Measurements from ENCODE around the gene TGFBR3. TPM values are rescaled to one million over a fixed set of nuclear protein-coding genes. Genes with fewer than 3 reads are reported as not detected.
A peak's percentile ranks its signal among the peaks of the same experiment; 100 is the strongest.

The TGFBR3 gene
- total RNA-seq, 1 experiment from 2014 or later = 12.2 TPM

DNA sequence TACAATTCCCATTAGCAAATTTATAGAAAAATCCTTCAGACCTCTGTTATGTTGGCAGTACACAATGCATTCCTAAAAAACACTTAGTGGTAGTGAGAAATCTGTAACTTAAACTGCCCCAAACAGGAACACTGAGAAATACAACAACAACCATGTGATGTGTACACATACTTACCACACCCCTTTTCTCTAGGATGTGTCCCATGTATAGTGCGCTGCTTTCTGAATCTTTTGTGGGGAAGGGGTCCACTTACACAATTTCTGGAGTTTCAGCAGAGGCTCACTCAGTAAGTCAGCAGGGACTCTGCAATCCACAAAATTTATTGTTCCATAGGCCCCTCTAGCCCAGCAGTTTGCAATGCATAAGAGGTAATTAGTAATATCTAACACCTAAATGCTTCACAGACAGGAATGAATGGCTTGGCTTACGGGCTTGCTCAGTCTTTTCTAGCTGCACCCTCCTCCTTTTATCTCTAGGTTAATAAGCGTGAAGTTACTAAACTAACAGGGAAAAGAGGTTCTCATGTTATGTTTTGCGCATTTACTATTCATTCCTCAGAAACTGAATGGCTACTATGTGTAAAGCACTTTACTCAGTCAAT is 115.2 kb downstream of the TGFBR3 start:
- H3K27me3 ChIP-seq (replicated peaks; ENCODE audit: control insufficient read depth, insufficient read depth, low read length) = no peaks in the 10 kb centered on the region
- DNase-seq = no peak
- TF ChIP-seq, protein P1, sequence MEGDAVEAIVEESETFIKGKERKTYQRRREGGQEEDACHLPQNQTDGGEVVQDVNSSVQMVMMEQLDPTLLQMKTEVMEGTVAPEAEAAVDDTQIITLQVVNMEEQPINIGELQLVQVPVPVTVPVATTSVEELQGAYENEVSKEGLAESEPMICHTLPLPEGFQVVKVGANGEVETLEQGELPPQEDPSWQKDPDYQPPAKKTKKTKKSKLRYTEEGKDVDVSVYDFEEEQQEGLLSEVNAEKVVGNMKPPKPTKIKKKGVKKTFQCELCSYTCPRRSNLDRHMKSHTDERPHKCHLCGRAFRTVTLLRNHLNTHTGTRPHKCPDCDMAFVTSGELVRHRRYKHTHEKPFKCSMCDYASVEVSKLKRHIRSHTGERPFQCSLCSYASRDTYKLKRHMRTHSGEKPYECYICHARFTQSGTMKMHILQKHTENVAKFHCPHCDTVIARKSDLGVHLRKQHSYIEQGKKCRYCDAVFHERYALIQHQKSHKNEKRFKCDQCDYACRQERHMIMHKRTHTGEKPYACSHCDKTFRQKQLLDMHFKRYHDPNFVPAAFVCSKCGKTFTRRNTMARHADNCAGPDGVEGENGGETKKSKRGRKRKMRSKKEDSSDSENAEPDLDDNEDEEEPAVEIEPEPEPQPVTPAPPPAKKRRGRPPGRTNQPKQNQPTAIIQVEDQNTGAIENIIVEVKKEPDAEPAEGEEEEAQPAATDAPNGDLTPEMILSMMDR (IDR thresholded peaks at IDR 0.05; ENCODE audit: insufficient read depth in 1 of 2, low read depth in 1 of 2, low read length in 1 of 2, severe bottlenecking in 1 of 2, unreplicated experiment in 1 of 2) = no peak
- CTCF ChIA-PET = no interaction called here
- Mint-ChIP-seq H3K27ac (ENCODE audit: unreplicated experiment) (no peak overlapping the region), H3K9me3 (ENCODE audit: unreplicated experiment) (peaks cover 8% of the 10 kb centered on the region), H3K4me1 (ENCODE audit: low read depth, unreplicated experiment) (peaks cover 7% of the 10 kb centered on the region), H3K4me3 (ENCODE audit: unreplicated experiment) (no peak overlapping the region), H3K27me3 (ENCODE audit: insufficient read depth, unreplicated experiment) (no peaks in the 10 kb centered on the region), H3K36me3 (ENCODE audit: insufficient read depth, unreplicated experiment) (no peaks in the 10 kb centered on the region)
- intact Hi-C loops (cut with micrococcal nuclease; ENCODE audit: unreplicated experiment) = no loop called here
- H3K9me3 ChIP-seq = no peaks in the 10 kb centered on the region
- no peaks in the 10 kb centered on the region for H3K36me3 ChIP-seq (ENCODE audit: control insufficient read depth, insufficient read depth, low read length)
- POLR2A ChIA-PET = no interaction called here
- BruUV-seq (replicated peaks) = no TSS peak
- no peak overlapping the region for H3K4me3 ChIP-seq (ENCODE audit: low read depth, low read length)
- H3K4me1 ChIP-seq = no peaks in the 10 kb centered on the region

DNA sequence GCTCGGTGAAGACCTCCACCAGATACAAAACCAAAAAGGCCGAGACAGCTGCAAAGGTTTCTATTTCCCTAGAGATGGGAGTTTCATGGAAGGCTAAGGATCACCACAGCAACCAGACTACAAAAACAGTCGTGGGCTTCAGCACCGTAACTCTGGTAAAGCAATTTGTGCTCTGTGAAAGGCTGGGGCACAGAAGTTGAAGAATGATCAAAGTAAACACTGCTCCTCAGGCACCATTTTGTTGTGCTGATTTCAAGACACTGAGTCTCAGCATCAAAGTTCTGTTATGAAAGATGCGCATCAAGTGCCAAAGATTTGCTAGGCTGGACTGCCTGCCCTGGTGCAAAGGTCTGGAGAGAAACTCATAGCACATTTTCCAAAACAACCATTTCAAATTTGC is 116.2 kb downstream of the TGFBR3 start:
- BruUV-seq (replicated peaks) = no TSS peak
- peak overlapping the region; percentile 67 for H3K27ac Mint-ChIP-seq (ENCODE audit: unreplicated experiment)
- Histone ChIP-seq H3K4me1 (no peaks in the 10 kb centered on the region), H3K36me3 (ENCODE audit: control insufficient read depth, insufficient read depth, low read length) (no peaks in the 10 kb centered on the region), H3K9me3 (no peaks in the 10 kb centered on the region), H3K4me3 (ENCODE audit: low read depth, low read length) (no peak overlapping the region), H3K27me3 (replicated peaks; ENCODE audit: control insufficient read depth, insufficient read depth, low read length) (no peaks in the 10 kb centered on the region)
- no peaks in the 10 kb centered on the region for H3K9me3 Mint-ChIP-seq (ENCODE audit: unreplicated experiment)
- no peaks in the 10 kb centered on the region for H3K27me3 Mint-ChIP-seq (ENCODE audit: insufficient read depth, unreplicated experiment)
- no peak for DNase-seq
- intact Hi-C loops (cut with micrococcal nuclease; ENCODE audit: unreplicated experiment) = no loop called here
- CTCF ChIA-PET = no interaction called here
- H3K36me3 Mint-ChIP-seq (ENCODE audit: insufficient read depth, unreplicated experiment) = no peaks in the 10 kb centered on the region
- POLR2A ChIA-PET = no interaction called here
- TF ChIP-seq, protein P1 (IDR thresholded peaks at IDR 0.05; ENCODE audit: insufficient read depth in 1 of 2, low read depth in 1 of 2, low read length in 1 of 2, severe bottlenecking in 1 of 2, unreplicated experiment in 1 of 2) = no peak
- no peak overlapping the region for H3K4me3 Mint-ChIP-seq (ENCODE audit: unreplicated experiment)
- peaks cover 9% of the 10 kb centered on the region for H3K4me1 Mint-ChIP-seq (ENCODE audit: low read depth, unreplicated experiment)

DNA sequence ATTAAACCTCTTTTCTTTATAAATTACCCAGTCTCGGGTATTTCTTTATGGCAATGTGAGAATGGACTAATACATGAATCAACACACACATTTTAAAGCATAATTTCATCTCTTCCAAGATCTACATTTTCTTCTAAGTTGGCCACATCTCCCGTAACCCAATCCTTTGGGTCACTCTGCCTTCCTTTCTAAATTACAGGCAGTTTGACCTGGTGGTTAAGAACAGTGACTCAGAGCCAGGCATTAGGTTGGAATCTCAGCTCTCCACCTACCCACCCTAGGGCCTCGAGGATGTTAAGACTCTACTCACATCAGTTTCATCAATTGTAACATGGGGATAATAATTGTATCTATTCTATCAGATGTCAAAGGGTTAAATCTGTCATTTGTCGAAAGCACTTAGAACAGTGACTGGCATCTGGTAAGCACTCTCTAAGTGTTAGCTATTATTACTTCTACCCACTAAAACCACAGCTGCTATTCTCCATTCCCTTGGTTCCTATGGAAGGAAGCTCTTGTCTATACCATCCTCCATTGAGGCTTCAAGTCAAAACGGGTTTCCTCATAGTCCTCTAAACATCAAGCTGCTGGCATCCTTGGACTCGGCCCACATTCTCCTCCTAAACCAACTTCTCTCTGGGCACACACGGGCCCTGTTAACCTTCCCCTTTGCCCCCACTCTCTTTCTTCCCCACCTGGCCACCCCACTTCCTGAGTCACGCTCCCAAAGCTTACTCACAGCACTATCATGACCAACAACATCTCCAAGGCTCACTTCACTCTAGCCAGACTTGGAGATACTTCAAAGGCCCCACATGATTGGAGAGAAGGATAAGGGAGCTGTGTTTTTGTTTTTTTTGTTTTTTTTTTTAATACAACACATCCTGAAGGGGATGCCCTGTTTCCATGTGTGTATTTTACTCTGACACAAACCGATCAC is 116.9 kb downstream of the TGFBR3 start:
- no TSS peak for BruUV-seq (replicated peaks)
- peaks cover 9% of the 10 kb centered on the region for H3K4me1 Mint-ChIP-seq (ENCODE audit: low read depth, unreplicated experiment)
- Histone ChIP-seq H3K36me3 (ENCODE audit: control insufficient read depth, insufficient read depth, low read length) (no peaks in the 10 kb centered on the region), H3K27me3 (replicated peaks; ENCODE audit: control insufficient read depth, insufficient read depth, low read length) (no peaks in the 10 kb centered on the region), H3K4me1 (no peaks in the 10 kb centered on the region), H3K9me3 (no peaks in the 10 kb centered on the region), H3K4me3 (ENCODE audit: low read depth, low read length) (no peak overlapping the region)
- no peaks in the 10 kb centered on the region for H3K27me3 Mint-ChIP-seq (ENCODE audit: insufficient read depth, unreplicated experiment)
- H3K4me3 Mint-ChIP-seq (ENCODE audit: unreplicated experiment) = no peak overlapping the region
- intact Hi-C loops (cut with micrococcal nuclease; ENCODE audit: unreplicated experiment) = no loop called here
- no peaks in the 10 kb centered on the region for H3K9me3 Mint-ChIP-seq (ENCODE audit: unreplicated experiment)
- no peaks in the 10 kb centered on the region for H3K36me3 Mint-ChIP-seq (ENCODE audit: insufficient read depth, unreplicated experiment)
- POLR2A ChIA-PET = no interaction called here
- peak overlapping the region; percentile 67 for H3K27ac Mint-ChIP-seq (ENCODE audit: unreplicated experiment)
- CTCF ChIA-PET = no interaction called here
- no peak for DNase-seq
- TF ChIP-seq, protein P1 (IDR thresholded peaks at IDR 0.05; ENCODE audit: insufficient read depth in 1 of 2, low read depth in 1 of 2, low read length in 1 of 2, severe bottlenecking in 1 of 2, unreplicated experiment in 1 of 2) = no peak
